ENCODE results near the gene CCR3. TPM values are rescaled to one million over a fixed set of nuclear protein-coding genes. Genes with fewer than 3 reads are reported as not detected.

The CCR3 gene
- total RNA-seq, 1 donor from 2014 or later, result not detected

- peaks cover 31% of the 10 kb centered on the region for H3K27me3 Mint-ChIP-seq (ENCODE audit: low read depth)
- TF ChIP-seq CTCF (IDR thresholded peaks at IDR 0.05), result no peak
Observed at GRCh38 chr3:46271209-46271745, 29.0 kb downstream of the CCR3 start.

GRCh38 chr3:46272028-46272451 lies 29.8 kb downstream of the CCR3 start:
- Mint-ChIP-seq H3K36me3 (ENCODE audit: low read depth) (no peaks in the 10 kb centered on the region), H3K27me3 (ENCODE audit: low read depth) (peaks cover 31% of the 10 kb centered on the region), H3K9me3 (ENCODE audit: low read depth) (peaks cover 6% of the 10 kb centered on the region), H3K27ac (ENCODE audit: unreplicated experiment) (no peak overlapping the region), H3K4me1 (ENCODE audit: low read depth) (no peaks in the 10 kb centered on the region), H3K4me3 (ENCODE audit: unreplicated experiment) (no peak overlapping the region)
- no peak for DNase-seq (ENCODE audit: low spot score)
- no peak for TF ChIP-seq CTCF (IDR thresholded peaks at IDR 0.05)

More at GRCh38 chr3:46271209-46271745, 29.0 kb downstream of the CCR3 start:
- Mint-ChIP-seq H3K36me3 (ENCODE audit: low read depth) (no peaks in the 10 kb centered on the region), H3K4me1 (ENCODE audit: low read depth) (no peaks in the 10 kb centered on the region), H3K4me3 (ENCODE audit: unreplicated experiment) (no peak overlapping the region), H3K9me3 (ENCODE audit: low read depth) (peaks cover 6% of the 10 kb centered on the region), H3K27ac (ENCODE audit: unreplicated experiment) (no peak overlapping the region)
- DNase-seq (ENCODE audit: low spot score), result no peak

- Mint-ChIP-seq H3K9me3 (ENCODE audit: low read depth) (peaks cover 23% of the 10 kb centered on the region), H3K27ac (ENCODE audit: unreplicated experiment) (no peak overlapping the region), H3K4me3 (ENCODE audit: unreplicated experiment) (no peak overlapping the region), H3K36me3 (ENCODE audit: low read depth) (no peaks in the 10 kb centered on the region), H3K27me3 (ENCODE audit: low read depth) (peaks cover 29% of the 10 kb centered on the region), H3K4me1 (ENCODE audit: low read depth) (no peaks in the 10 kb centered on the region)
- TF ChIP-seq CTCF (IDR thresholded peaks at IDR 0.05), result peak; percentile 51
- no peak for DNase-seq (ENCODE audit: low spot score)
Observed at GRCh38 chr3:46276497-46277099, 34.3 kb downstream of the CCR3 start.

GRCh38 chr3:46277476-46277875 lies 35.2 kb downstream of the CCR3 start:
- TF ChIP-seq CTCF (IDR thresholded peaks at IDR 0.05), result no peak
- H3K4me1 Mint-ChIP-seq (ENCODE audit: low read depth), result no peaks in the 10 kb centered on the region
- DNase-seq (ENCODE audit: low spot score), result no peak
- peaks cover 26% of the 10 kb centered on the region for H3K27me3 Mint-ChIP-seq (ENCODE audit: low read depth)
- H3K4me3 Mint-ChIP-seq (ENCODE audit: unreplicated experiment), result no peak overlapping the region
- no peaks in the 10 kb centered on the region for H3K36me3 Mint-ChIP-seq (ENCODE audit: low read depth)
- no peak overlapping the region for H3K27ac Mint-ChIP-seq (ENCODE audit: unreplicated experiment)
- H3K9me3 Mint-ChIP-seq (ENCODE audit: low read depth), result peaks cover 23% of the 10 kb centered on the region

- peaks cover 19% of the 10 kb centered on the region for H3K27me3 Mint-ChIP-seq (ENCODE audit: low read depth)
- no peak for TF ChIP-seq CTCF (IDR thresholded peaks at IDR 0.05)
- peaks cover 21% of the 10 kb centered on the region for H3K9me3 Mint-ChIP-seq (ENCODE audit: low read depth)
- no peak overlapping the region for H3K27ac Mint-ChIP-seq (ENCODE audit: unreplicated experiment)
- no peaks in the 10 kb centered on the region for H3K4me1 Mint-ChIP-seq (ENCODE audit: low read depth)
- no peak overlapping the region for H3K4me3 Mint-ChIP-seq (ENCODE audit: unreplicated experiment)
- DNase-seq (ENCODE audit: low spot score), result no peak
- no peaks in the 10 kb centered on the region for H3K36me3 Mint-ChIP-seq (ENCODE audit: low read depth)
Observed at GRCh38 chr3:46278816-46279672, 36.8 kb downstream of the CCR3 start.

All from chondrocyte (in vitro differentiated cells).